ENCODE results near the gene FUT2. TPM values are rescaled to one million over a fixed set of nuclear protein-coding genes. Genes with fewer than 3 reads are reported as not detected.

FUT2 gene
- polyA plus RNA-seq, 3 donors: not detected

DNA sequence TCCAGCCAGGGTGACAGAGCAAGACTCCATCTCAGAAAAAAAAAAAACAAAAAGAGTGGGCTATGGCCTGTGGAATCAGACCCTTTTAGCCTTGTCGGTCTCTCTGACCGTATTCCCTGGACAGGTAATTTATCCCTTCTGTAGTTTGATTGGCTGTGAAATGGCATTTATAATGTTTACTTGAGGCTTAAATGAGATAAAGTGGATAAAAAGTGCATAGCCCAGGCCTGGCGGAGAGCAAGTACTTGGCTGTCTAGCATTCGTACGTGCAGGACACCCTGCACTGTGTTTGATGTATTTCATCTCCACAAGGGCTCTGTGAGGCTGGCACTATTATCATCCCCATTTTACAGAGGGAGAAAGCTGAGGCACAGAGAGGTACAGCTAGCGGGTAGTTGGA lies 30.0 kb upstream of the FUT2 start:
- WGBS (ENCODE audit: insufficient coverage): 94% methylated on average over 5 of the region's 6 CpGs
- no peak for DNase-seq
- Histone ChIP-seq H3K27me3 (ENCODE audit: control insufficient read depth in 2 of 2, insufficient read depth in 2 of 2, low read length in 2 of 2) (no peaks in the 10 kb centered on the region), H3K9ac (ENCODE audit: insufficient read depth, low read length, poor library complexity, severe bottlenecking) (no peak overlapping the region), H3K9me3 (replicated peaks in 1 of 2; ENCODE audit: control insufficient read depth in 1 of 2, insufficient read depth in 1 of 2, low read length in 2 of 2) (no peaks in the 10 kb centered on the region), H3K4me1 (ENCODE audit: control insufficient read depth in 1 of 2, insufficient read depth in 2 of 2, low read length in 2 of 2) (peaks cover 7 to 8% of the 10 kb centered on the region in 2 donors), H3K4me3 (replicated peaks in 1 of 3; ENCODE audit: low read depth in 2 of 3, low read length in 3 of 3) (no peak overlapping the region), H4K20me1 (ENCODE audit: insufficient read depth, low read length) (no peaks in the 10 kb centered on the region), H3K79me2 (ENCODE audit: insufficient read depth, low read length) (no peaks in the 10 kb centered on the region), H3K27ac (ENCODE audit: low read depth in 1 of 2, low read length in 2 of 2) (no peak overlapping the region), H2AFZ (ENCODE audit: insufficient read depth, low read depth, low read length, poor library complexity, severe bottlenecking) (no peak overlapping the region), H3K36me3 (replicated peaks in 1 of 2; ENCODE audit: control insufficient read depth in 1 of 2, insufficient read depth in 2 of 2, low read length in 2 of 2) (no peaks in the 10 kb centered on the region), H3K4me2 (replicated peaks; ENCODE audit: extremely low read depth, low read length, poor library complexity, severe bottlenecking) (no peak overlapping the region)
- Mint-ChIP-seq H3K4me1 (peaks cover 9% of the 10 kb centered on the region), H3K27ac (no peak overlapping the region), H3K36me3 (no peaks in the 10 kb centered on the region), H3K4me3 (no peak overlapping the region), H3K27me3 (ENCODE audit: low read depth in 3 of 3) (peaks cover 0 to 2% (median 2%) of the 10 kb centered on the region in 3 donors), H3K9me3 (peaks cover 0 to 7% (median 6%) of the 10 kb centered on the region in 7 donors)
- TF ChIP-seq, protein P1, sequence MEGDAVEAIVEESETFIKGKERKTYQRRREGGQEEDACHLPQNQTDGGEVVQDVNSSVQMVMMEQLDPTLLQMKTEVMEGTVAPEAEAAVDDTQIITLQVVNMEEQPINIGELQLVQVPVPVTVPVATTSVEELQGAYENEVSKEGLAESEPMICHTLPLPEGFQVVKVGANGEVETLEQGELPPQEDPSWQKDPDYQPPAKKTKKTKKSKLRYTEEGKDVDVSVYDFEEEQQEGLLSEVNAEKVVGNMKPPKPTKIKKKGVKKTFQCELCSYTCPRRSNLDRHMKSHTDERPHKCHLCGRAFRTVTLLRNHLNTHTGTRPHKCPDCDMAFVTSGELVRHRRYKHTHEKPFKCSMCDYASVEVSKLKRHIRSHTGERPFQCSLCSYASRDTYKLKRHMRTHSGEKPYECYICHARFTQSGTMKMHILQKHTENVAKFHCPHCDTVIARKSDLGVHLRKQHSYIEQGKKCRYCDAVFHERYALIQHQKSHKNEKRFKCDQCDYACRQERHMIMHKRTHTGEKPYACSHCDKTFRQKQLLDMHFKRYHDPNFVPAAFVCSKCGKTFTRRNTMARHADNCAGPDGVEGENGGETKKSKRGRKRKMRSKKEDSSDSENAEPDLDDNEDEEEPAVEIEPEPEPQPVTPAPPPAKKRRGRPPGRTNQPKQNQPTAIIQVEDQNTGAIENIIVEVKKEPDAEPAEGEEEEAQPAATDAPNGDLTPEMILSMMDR (IDR thresholded peaks at IDR 0.05): no peak
- intact Hi-C loops (cut with micrococcal nuclease): no loop called here

DNA sequence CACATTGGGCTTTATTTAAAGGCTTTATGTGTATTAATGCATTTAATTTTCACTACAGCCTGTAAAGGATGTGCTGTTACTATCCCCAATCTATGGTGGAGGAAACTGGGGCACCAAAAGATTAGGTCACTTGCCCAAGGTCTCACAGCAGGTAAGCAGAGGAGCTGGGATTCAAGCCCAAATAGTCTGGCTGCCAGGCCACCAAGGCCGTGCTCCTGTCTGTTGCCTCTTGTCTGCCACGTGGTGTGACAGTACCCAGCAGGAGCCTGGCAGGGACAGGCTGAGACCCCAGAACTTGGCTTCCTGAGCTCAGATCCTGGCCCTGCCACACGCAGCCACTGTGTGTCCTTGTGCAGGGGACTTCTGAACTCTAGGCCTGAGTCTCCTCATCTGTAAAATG lies 27.4 kb upstream of the FUT2 start:
- Histone ChIP-seq H2AFZ (ENCODE audit: insufficient read depth, low read depth, low read length, poor library complexity, severe bottlenecking) (no peak overlapping the region), H4K20me1 (ENCODE audit: insufficient read depth, low read length) (no peaks in the 10 kb centered on the region), H3K27ac (ENCODE audit: low read depth in 1 of 2, low read length in 2 of 2) (no peak overlapping the region), H3K36me3 (replicated peaks in 1 of 2; ENCODE audit: control insufficient read depth in 1 of 2, insufficient read depth in 2 of 2, low read length in 2 of 2) (no peaks in the 10 kb centered on the region), H3K4me1 (ENCODE audit: control insufficient read depth in 1 of 2, insufficient read depth in 2 of 2, low read length in 2 of 2) (no peaks in the 10 kb centered on the region), H3K4me2 (replicated peaks; ENCODE audit: extremely low read depth, low read length, poor library complexity, severe bottlenecking) (no peak overlapping the region), H3K9me3 (replicated peaks in 1 of 2; ENCODE audit: control insufficient read depth in 1 of 2, insufficient read depth in 1 of 2, low read length in 2 of 2) (no peaks in the 10 kb centered on the region), H3K9ac (ENCODE audit: insufficient read depth, low read length, poor library complexity, severe bottlenecking) (no peak overlapping the region), H3K4me3 (replicated peaks in 1 of 3; ENCODE audit: low read depth in 2 of 3, low read length in 3 of 3) (no peak overlapping the region), H3K27me3 (ENCODE audit: control insufficient read depth in 2 of 2, insufficient read depth in 2 of 2, low read length in 2 of 2) (no peaks in the 10 kb centered on the region), H3K79me2 (ENCODE audit: insufficient read depth, low read length) (no peaks in the 10 kb centered on the region)
- Mint-ChIP-seq H3K27me3 (ENCODE audit: low read depth in 3 of 3) (no peaks in the 10 kb centered on the region), H3K36me3 (no peaks in the 10 kb centered on the region), H3K9me3 (peaks cover 0 to 7% (median 6%) of the 10 kb centered on the region in 7 donors), H3K4me3 (no peak overlapping the region), H3K4me1 (no peaks in the 10 kb centered on the region), H3K27ac (no peak overlapping the region)
- no peak for DNase-seq
- 93% methylated on average over 3 of the region's 3 CpGs for WGBS (ENCODE audit: insufficient coverage)
- TF ChIP-seq, protein P1 (IDR thresholded peaks at IDR 0.05): no peak
- intact Hi-C loops (cut with micrococcal nuclease): no loop called here

Data from CD14-positive monocyte (primary cell).